NT2/D1 (cell line): Measurements from ENCODE around the gene PLEKHJ1.

Experiments
- YY1 ChIP-seq: IDR thresholded peaks from 2 replicates; pipeline ENCODE4 v1.6.1; 2011; ENCODE audit not compliant: insufficient read length, insufficient read depth
- ZNF274 ChIP-seq: IDR thresholded peaks from 2 replicates; pipeline ENCODE4 v1.6.1; 2011; ENCODE audit warnings: mild to moderate bottlenecking, low read depth, low read length

DNA sequence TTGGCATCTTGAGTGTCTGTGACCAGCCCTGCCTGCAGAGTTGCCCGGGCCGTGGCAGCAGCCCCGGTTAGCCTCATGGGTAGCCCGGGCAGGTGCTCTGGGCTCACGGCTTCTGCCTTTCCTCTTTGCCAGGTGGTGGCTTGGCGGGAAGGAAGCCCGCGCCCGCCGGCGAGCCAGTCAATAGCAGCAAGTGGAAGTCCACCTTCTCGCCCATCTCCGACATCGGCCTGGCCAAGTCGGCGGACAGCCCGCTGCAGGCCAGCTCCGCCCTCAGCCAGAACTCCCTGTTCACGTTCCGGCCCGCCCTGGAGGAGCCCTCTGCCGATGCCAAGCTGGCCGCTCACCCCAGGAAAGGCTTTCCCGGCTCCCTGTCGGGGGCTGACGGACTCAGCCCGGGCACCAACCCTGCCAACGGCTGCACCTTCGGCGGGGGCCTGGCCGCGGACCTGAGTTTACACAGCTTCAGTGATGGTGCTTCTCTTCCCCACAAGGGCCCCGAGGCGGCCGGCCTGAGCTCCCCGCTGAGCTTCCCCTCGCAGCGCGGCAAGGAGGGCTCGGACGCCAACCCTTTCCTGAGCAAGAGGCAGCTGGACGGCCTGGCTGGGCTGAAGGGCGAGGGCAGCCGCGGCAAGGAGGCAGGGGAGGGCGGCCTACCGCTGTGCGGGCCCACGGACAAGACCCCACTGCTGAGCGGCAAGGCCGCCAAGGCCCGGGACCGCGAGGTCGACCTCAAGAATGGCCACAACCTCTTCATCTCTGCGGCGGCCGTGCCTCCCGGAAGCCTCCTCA, 9.9 kb downstream of the PLEKHJ1 start:
- no peak for TF ChIP-seq YY1
- no peak for TF ChIP-seq ZNF274
